WTC11 (cell line): ENCODE results near the gene MAEA. TPM values are rescaled to one million over a fixed set of nuclear protein-coding genes. Genes with fewer than 3 reads are reported as not detected.

Experiments
- ATAC-seq: fragments of 200-7000 bp; cut with Tn5 transposase; 2 replicates; pipeline ENCODE4 v1.10.0; 2021; ENCODE audit warnings: mild to moderate bottlenecking, moderate library complexity
- CTCF ChIA-PET: fragments of 300-600 bp; sonication (Branson Sonifier 250); formaldehyde crosslinking; loops from one replicate; lab custom pipeline; 2021; ENCODE audit warnings: antibody characterized with exemption; lab: Charles Lee
- POLR2A ChIA-PET: fragments of 350-600 bp; sonication (Branson Sonifier 250); formaldehyde crosslinking; loops from one replicate; lab custom pipeline; 2021; ENCODE audit warnings: antibody characterized with exemption; lab: Charles Lee
- DNase-seq: peaks from one replicate; pipeline ENCODE4 v3.0.0; 2021; ENCODE audit warnings: low spot score
- H3K27ac Mint-ChIP-seq: 2 replicates; pipeline ENCODE4 v1.8.0; 2021; ENCODE audit warnings: mixed read lengths
- H3K27me3 Mint-ChIP-seq: 2 replicates; pipeline ENCODE4 v1.8.0; 2021; ENCODE audit warnings: low read depth, mild to moderate bottlenecking, moderate library complexity, mixed read lengths
- H3K36me3 Mint-ChIP-seq: 2 replicates; pipeline ENCODE4 v1.8.0; 2021; ENCODE audit warnings: mixed read lengths
- H3K4me1 Mint-ChIP-seq: 2 replicates; pipeline ENCODE4 v1.8.0; 2022; ENCODE audit warnings: mixed read lengths
- H3K4me3 Mint-ChIP-seq: 2 replicates; pipeline ENCODE4 v1.8.0; 2021; ENCODE audit warnings: mild to moderate bottlenecking, moderate library complexity, mixed read lengths
- H3K9me3 Mint-ChIP-seq: 2 replicates; pipeline ENCODE4 v1.8.0; 2021; ENCODE audit warnings: mixed read lengths
- ATF1 ChIP-seq: sonication (generic); formaldehyde crosslinking; IDR thresholded peaks from 2 replicates; pipeline ENCODE4 v1.8.1; 2023; ENCODE audit warnings: mild to moderate bottlenecking, moderate library complexity, missing genetic modification reagents
- CBFB ChIP-seq: sonication (generic); formaldehyde crosslinking; IDR thresholded peaks from 2 replicates; pipeline ENCODE4 v1.8.1; 2022; ENCODE audit warnings: mild to moderate bottlenecking, low read depth, missing genetic modification reagents
- EMX1 ChIP-seq: fragments of 250-450 bp; sonication (Bioruptor Pico); IDR thresholded peaks from 2 replicates; pipeline ENCODE4 v1.8.0; 2021; ENCODE audit warnings: mild to moderate bottlenecking
- FOXJ3 ChIP-seq: sonication (generic); formaldehyde crosslinking; IDR thresholded peaks from 2 replicates; pipeline ENCODE4 v1.9.0; 2021; ENCODE audit warnings: missing genetic modification reagents, mild to moderate bottlenecking, borderline replicate concordance
- FOXK1 ChIP-seq: sonication (generic); formaldehyde crosslinking; IDR thresholded peaks from 2 replicates; pipeline ENCODE4 v1.8.0; 2022; ENCODE audit warnings: mild to moderate bottlenecking, moderate library complexity, missing genetic modification reagents
- FOXP1 ChIP-seq: sonication (generic); formaldehyde crosslinking; IDR thresholded peaks from 2 replicates; pipeline ENCODE4 v1.8.0; 2022; ENCODE audit warnings: missing genetic modification reagents, mild to moderate bottlenecking, moderate library complexity, borderline replicate concordance
- GABPB1 ChIP-seq: sonication (generic); formaldehyde crosslinking; IDR thresholded peaks from 2 replicates; pipeline ENCODE4 v1.8.1; 2023; ENCODE audit warnings: mild to moderate bottlenecking, missing genetic modification reagents
- GRHL2 ChIP-seq: fragments of 250-450 bp; sonication (Bioruptor Pico); IDR thresholded peaks from 2 replicates; pipeline ENCODE4 v1.8.0; 2022; ENCODE audit warnings: mild to moderate bottlenecking, moderate library complexity; ENCODE audit not compliant: insufficient replicate concordance, severe bottlenecking
- HMGA2 ChIP-seq: fragments of 250-450 bp; sonication (Bioruptor Pico); IDR thresholded peaks from 2 replicates; pipeline ENCODE4 v1.4.0; 2021; ENCODE audit warnings: mild to moderate bottlenecking, moderate library complexity
- IRF2 ChIP-seq: sonication (generic); formaldehyde crosslinking; IDR thresholded peaks from 2 replicates; pipeline ENCODE4 v1.8.0; 2022; ENCODE audit warnings: low read depth, missing genetic modification reagents, borderline replicate concordance
- NFATC4 ChIP-seq: fragments of 250-450 bp; sonication (Bioruptor Pico); IDR thresholded peaks from 2 replicates; pipeline ENCODE4 v1.9.0; 2021; ENCODE audit warnings: mild to moderate bottlenecking
- NR1H2 ChIP-seq: sonication (generic); formaldehyde crosslinking; IDR thresholded peaks from 2 replicates; pipeline ENCODE4 v1.9.0; 2021; ENCODE audit warnings: mild to moderate bottlenecking, moderate library complexity, missing genetic modification reagents
- SMAD4 ChIP-seq: sonication (generic); formaldehyde crosslinking; IDR thresholded peaks from 2 replicates; pipeline ENCODE4 v1.8.0; 2022; ENCODE audit warnings: mild to moderate bottlenecking, missing genetic modification reagents
- SOX15 ChIP-seq: fragments of 250-450 bp; sonication (Bioruptor Pico); IDR thresholded peaks from 2 replicates; pipeline ENCODE4 v1.9.0; 2021; ENCODE audit warnings: mild to moderate bottlenecking
- USF1 ChIP-seq: sonication (generic); formaldehyde crosslinking; IDR thresholded peaks from 2 replicates; pipeline ENCODE4 v1.8.0; 2022; ENCODE audit warnings: mild to moderate bottlenecking, missing genetic modification reagents
- ZNF138 ChIP-seq: sonication (generic); formaldehyde crosslinking; conservative IDR thresholded peaks from 2 replicates; pipeline ENCODE4 v1.8.1; 2022; ENCODE audit warnings: mild to moderate bottlenecking, moderate library complexity, missing genetic modification reagents
- ZNF416 ChIP-seq: fragments of 250-450 bp; sonication (Bioruptor Pico); IDR thresholded peaks from 2 replicates; pipeline ENCODE4 v1.9.0; 2021; ENCODE audit warnings: mild to moderate bottlenecking, inconsistent platforms
- ZSCAN18 ChIP-seq: fragments of 250-450 bp; sonication (Bioruptor Pico); IDR thresholded peaks from 2 replicates; pipeline ENCODE4 v2.1.2; 2022; ENCODE audit warnings: mild to moderate bottlenecking, moderate library complexity
- total RNA-seq: library from RNA; stranded (reverse); gene quantifications from 3 replicates; pipeline ENCODE4 v1.2.3, GENCODE V29; 2021
- TF ChIP-seq, protein P1 (sequence below): sonication (generic); formaldehyde crosslinking; conservative IDR thresholded peaks from 2 replicates; pipeline ENCODE4 v1.8.1; 2023; ENCODE audit warnings: mild to moderate bottlenecking, low read depth, missing genetic modification reagents, moderate library complexity
- TF ChIP-seq, protein P2 (sequence below): sonication (generic); formaldehyde crosslinking; IDR thresholded peaks from 2 replicates; pipeline ENCODE4 v1.8.0; 2022; ENCODE audit warnings: missing genetic modification reagents
- TF ChIP-seq, protein P3 (sequence below): sonication (generic); formaldehyde crosslinking; IDR thresholded peaks from 2 replicates; pipeline ENCODE4 v1.8.1; 2022; ENCODE audit warnings: mild to moderate bottlenecking, missing genetic modification reagents, moderate library complexity, borderline replicate concordance
- TF ChIP-seq, protein P4 (sequence below): fragments of 200-600 bp; IDR thresholded peaks from 2 replicates; pipeline ENCODE4 v1.8.0; 2022; ENCODE audit warnings: antibody characterized with exemption
- TF ChIP-seq, protein P5 (sequence below): sonication (generic); formaldehyde crosslinking; IDR thresholded peaks from 2 replicates; pipeline ENCODE4 v1.8.1; 2022; ENCODE audit warnings: low read depth, mild to moderate bottlenecking, moderate library complexity, missing genetic modification reagents, borderline replicate concordance

Gene MAEA
- total RNA-seq, 1 experiment from 2014 or later: 86.9 TPM

DNA sequence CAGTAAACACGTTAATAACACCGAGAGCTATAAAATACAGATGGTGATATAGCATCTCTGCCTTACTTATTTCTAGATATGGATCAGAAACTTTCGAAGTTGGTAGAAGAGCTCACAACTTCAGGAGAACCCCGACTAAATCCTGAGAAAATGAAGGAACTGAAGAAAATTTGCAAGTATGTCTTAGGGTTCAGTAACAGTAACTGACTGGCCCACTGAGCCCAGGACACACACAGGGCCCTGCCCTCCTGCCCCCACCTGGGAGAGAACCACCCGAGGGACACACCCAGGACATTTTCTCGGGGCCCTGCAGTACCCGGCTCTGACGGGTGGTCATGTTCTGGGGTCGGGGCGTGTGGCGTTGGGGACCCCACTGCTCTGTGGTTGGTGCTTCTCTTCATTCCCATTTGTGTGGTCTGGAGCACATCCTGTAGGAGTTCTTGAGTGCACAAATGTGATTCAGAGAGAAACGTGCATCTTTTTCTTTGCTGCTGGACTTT, 58.4 kb downstream of the MAEA start:
- H3K9me3 Mint-ChIP-seq: no peaks in the 10 kb centered on the region
- POLR2A ChIA-PET: interaction anchor here (0.5 to 2.8 kb wide), 2 partner anchors 39 to 201 kb away, joined by 3 to 8 read pairs; no protein-coding TSS in a partner anchor
- H3K4me1 Mint-ChIP-seq: peaks cover 27% of the 10 kb centered on the region
- no peaks in the 10 kb centered on the region for H3K27me3 Mint-ChIP-seq
- H3K27ac Mint-ChIP-seq: peak overlapping the region; percentile 91
- DNase-seq (no peak), ATAC-seq (no peak)
- CTCF ChIA-PET: interaction anchor here (1.2 to 3.1 kb wide), 2 partner anchors 8 to 17 kb away, joined by 3 to 29 read pairs; no protein-coding TSS in a partner anchor
- peaks cover 18% of the 10 kb centered on the region for H3K36me3 Mint-ChIP-seq
- H3K4me3 Mint-ChIP-seq: peak overlapping the region; percentile 83
- TF ChIP-seq ZNF138: no peak
- TF ChIP-seq, protein P1, sequence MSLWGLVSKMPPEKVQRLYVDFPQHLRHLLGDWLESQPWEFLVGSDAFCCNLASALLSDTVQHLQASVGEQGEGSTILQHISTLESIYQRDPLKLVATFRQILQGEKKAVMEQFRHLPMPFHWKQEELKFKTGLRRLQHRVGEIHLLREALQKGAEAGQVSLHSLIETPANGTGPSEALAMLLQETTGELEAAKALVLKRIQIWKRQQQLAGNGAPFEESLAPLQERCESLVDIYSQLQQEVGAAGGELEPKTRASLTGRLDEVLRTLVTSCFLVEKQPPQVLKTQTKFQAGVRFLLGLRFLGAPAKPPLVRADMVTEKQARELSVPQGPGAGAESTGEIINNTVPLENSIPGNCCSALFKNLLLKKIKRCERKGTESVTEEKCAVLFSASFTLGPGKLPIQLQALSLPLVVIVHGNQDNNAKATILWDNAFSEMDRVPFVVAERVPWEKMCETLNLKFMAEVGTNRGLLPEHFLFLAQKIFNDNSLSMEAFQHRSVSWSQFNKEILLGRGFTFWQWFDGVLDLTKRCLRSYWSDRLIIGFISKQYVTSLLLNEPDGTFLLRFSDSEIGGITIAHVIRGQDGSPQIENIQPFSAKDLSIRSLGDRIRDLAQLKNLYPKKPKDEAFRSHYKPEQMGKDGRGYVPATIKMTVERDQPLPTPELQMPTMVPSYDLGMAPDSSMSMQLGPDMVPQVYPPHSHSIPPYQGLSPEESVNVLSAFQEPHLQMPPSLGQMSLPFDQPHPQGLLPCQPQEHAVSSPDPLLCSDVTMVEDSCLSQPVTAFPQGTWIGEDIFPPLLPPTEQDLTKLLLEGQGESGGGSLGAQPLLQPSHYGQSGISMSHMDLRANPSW (CRISPR knock-in tag): no peak
- no peak for TF ChIP-seq SOX15 (CRISPR knock-in tag)
- no peak for TF ChIP-seq SMAD4 (CRISPR knock-in tag)
- no peak for TF ChIP-seq FOXP1 (CRISPR knock-in tag)
- TF ChIP-seq, protein P2, sequence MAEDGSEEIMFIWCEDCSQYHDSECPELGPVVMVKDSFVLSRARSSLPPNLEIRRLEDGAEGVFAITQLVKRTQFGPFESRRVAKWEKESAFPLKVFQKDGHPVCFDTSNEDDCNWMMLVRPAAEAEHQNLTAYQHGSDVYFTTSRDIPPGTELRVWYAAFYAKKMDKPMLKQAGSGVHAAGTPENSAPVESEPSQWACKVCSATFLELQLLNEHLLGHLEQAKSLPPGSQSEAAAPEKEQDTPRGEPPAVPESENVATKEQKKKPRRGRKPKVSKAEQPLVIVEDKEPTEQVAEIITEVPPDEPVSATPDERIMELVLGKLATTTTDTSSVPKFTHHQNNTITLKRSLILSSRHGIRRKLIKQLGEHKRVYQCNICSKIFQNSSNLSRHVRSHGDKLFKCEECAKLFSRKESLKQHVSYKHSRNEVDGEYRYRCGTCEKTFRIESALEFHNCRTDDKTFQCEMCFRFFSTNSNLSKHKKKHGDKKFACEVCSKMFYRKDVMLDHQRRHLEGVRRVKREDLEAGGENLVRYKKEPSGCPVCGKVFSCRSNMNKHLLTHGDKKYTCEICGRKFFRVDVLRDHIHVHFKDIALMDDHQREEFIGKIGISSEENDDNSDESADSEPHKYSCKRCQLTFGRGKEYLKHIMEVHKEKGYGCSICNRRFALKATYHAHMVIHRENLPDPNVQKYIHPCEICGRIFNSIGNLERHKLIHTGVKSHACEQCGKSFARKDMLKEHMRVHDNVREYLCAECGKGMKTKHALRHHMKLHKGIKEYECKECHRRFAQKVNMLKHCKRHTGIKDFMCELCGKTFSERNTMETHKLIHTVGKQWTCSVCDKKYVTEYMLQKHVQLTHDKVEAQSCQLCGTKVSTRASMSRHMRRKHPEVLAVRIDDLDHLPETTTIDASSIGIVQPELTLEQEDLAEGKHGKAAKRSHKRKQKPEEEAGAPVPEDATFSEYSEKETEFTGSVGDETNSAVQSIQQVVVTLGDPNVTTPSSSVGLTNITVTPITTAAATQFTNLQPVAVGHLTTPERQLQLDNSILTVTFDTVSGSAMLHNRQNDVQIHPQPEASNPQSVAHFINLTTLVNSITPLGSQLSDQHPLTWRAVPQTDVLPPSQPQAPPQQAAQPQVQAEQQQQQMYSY (CRISPR knock-in tag): no peak
- no peak for TF ChIP-seq NFATC4
- TF ChIP-seq IRF2 (CRISPR knock-in tag): no peak
- no peak for TF ChIP-seq FOXK1 (CRISPR knock-in tag)
- TF ChIP-seq CBFB (CRISPR knock-in tag): no peak
- TF ChIP-seq, all 79 proteins: peak for 0

- H3K4me3 Mint-ChIP-seq: peak overlapping the region; percentile 83
- DNase-seq (no peak), ATAC-seq (no peak)
- H3K9me3 Mint-ChIP-seq: no peaks in the 10 kb centered on the region
- POLR2A ChIA-PET: no interaction called here
- H3K27ac Mint-ChIP-seq: peak overlapping the region; percentile 91; the same call in 1 of the 2 replicates
- peaks cover 27% of the 10 kb centered on the region for H3K4me1 Mint-ChIP-seq
- CTCF ChIA-PET: no interaction called here
- no peaks in the 10 kb centered on the region for H3K27me3 Mint-ChIP-seq
- H3K36me3 Mint-ChIP-seq: peaks cover 18% of the 10 kb centered on the region
- TF ChIP-seq ZSCAN18 (CRISPR knock-in tag) (no peak), FOXJ3 (CRISPR knock-in tag) (no peak), GRHL2 (CRISPR knock-in tag) (no peak), ATF1 (CRISPR knock-in tag) (no peak), USF1 (CRISPR knock-in tag) (no peak), NR1H2 (CRISPR knock-in tag) (no peak), EMX1 (CRISPR knock-in tag) (no peak), SOX15 (CRISPR knock-in tag) (no peak), ZNF416 (CRISPR knock-in tag) (no peak), HMGA2 (CRISPR knock-in tag) (no peak), GABPB1 (no peak)
- TF ChIP-seq, protein P3, sequence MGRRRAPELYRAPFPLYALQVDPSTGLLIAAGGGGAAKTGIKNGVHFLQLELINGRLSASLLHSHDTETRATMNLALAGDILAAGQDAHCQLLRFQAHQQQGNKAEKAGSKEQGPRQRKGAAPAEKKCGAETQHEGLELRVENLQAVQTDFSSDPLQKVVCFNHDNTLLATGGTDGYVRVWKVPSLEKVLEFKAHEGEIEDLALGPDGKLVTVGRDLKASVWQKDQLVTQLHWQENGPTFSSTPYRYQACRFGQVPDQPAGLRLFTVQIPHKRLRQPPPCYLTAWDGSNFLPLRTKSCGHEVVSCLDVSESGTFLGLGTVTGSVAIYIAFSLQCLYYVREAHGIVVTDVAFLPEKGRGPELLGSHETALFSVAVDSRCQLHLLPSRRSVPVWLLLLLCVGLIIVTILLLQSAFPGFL (CRISPR knock-in tag): no peak
- TF ChIP-seq, protein P4, sequence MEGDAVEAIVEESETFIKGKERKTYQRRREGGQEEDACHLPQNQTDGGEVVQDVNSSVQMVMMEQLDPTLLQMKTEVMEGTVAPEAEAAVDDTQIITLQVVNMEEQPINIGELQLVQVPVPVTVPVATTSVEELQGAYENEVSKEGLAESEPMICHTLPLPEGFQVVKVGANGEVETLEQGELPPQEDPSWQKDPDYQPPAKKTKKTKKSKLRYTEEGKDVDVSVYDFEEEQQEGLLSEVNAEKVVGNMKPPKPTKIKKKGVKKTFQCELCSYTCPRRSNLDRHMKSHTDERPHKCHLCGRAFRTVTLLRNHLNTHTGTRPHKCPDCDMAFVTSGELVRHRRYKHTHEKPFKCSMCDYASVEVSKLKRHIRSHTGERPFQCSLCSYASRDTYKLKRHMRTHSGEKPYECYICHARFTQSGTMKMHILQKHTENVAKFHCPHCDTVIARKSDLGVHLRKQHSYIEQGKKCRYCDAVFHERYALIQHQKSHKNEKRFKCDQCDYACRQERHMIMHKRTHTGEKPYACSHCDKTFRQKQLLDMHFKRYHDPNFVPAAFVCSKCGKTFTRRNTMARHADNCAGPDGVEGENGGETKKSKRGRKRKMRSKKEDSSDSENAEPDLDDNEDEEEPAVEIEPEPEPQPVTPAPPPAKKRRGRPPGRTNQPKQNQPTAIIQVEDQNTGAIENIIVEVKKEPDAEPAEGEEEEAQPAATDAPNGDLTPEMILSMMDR: no peak
- TF ChIP-seq, protein P5, sequence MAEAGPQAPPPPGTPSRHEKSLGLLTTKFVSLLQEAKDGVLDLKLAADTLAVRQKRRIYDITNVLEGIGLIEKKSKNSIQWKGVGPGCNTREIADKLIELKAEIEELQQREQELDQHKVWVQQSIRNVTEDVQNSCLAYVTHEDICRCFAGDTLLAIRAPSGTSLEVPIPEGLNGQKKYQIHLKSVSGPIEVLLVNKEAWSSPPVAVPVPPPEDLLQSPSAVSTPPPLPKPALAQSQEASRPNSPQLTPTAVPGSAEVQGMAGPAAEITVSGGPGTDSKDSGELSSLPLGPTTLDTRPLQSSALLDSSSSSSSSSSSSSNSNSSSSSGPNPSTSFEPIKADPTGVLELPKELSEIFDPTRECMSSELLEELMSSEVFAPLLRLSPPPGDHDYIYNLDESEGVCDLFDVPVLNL (CRISPR knock-in tag): no peak
Measured at GRCh38 chr4:1348746-1349145, 59.1 kb downstream of the MAEA start.
